T-cell (primary cell): ENCODE data around the gene GGT1. TPM values are rescaled to one million over a fixed set of nuclear protein-coding genes. Genes with fewer than 3 reads are reported as not detected.
"Not testable (repeated sequence)": the region's sequence is repeated elsewhere in the genome, so short reads cannot be mapped to it uniquely, and the experiment has no call there.

Experiments used
- ATAC-seq, 4 experiments: fragments of 200-7000 bp in 3 of 4; fragments of 150-1000 bp in 1 of 4; cut with Tn5 transposase; replicated peaks in 1 of 4; 1 replicate in 3 of 4; 2 replicates in 1 of 4; pipeline ENCODE4 v1.10.0; 2021; ENCODE audit warnings: moderate library complexity in 3 of 4, mild to moderate bottlenecking in 2 of 4, moderate number of reproducible peaks in 1 of 4
- CTCF ChIA-PET, 2 donors: fragments of 300-600 bp; sonication (Branson Sonifier 250); formaldehyde crosslinking; loops; one replicate each; lab custom pipeline; 2022; ENCODE audit warnings: antibody characterized with exemption in 2 of 2; lab: Charles Lee
- POLR2A ChIA-PET, 2 donors: fragments of 300-600 bp; sonication (Branson Sonifier 250); formaldehyde crosslinking; loops; one replicate each; lab custom pipeline; 2022; ENCODE audit warnings: antibody characterized with exemption in 2 of 2; lab: Charles Lee
- DNase-seq, 35 experiments: peaks; one replicate each; pipeline versions ENCODE4 v3.0.0 to v3.0.0-alpha.2; 2013 to 2023
- H3K27ac ChIP-seq: one replicate; pipeline ENCODE4 v1.5.1; 2013; ENCODE audit warnings: low read length
- H3K27me3 ChIP-seq, 2 experiments: replicated peaks in 1 of 2; 1 replicate in 1 of 2; 2 replicates in 1 of 2; pipeline versions ENCODE4 v1.6.1 to v1.7.0; 2013; ENCODE audit warnings: low read length in 1 of 2, mixed read lengths in 1 of 2; ENCODE audit not compliant: control insufficient read depth in 2 of 2, insufficient read depth in 2 of 2; ENCODE audit errors: extremely low read depth in 1 of 2
- H3K36me3 ChIP-seq, 2 donors: 1 replicate in 1 of 2; 2 replicates in 1 of 2; pipeline versions ENCODE4 v1.6.1 to v1.7.0; 2013; ENCODE audit warnings: low read length in 1 of 2; ENCODE audit not compliant: control insufficient read depth in 2 of 2, insufficient read depth in 1 of 2; ENCODE audit errors: extremely low read depth in 1 of 2
- H3K4me1 ChIP-seq, 2 experiments: 1 replicate in 1 of 2; 2 replicates in 1 of 2; pipeline versions ENCODE4 v1.6.1 to v1.7.0; 2013; ENCODE audit warnings: low read length in 2 of 2, mixed read lengths in 1 of 2; ENCODE audit not compliant: insufficient read depth in 2 of 2, control insufficient read depth in 1 of 2; ENCODE audit errors: extremely low read depth in 1 of 2
- H3K4me3 ChIP-seq, 2 donors: 1 replicate in 1 of 2; 2 replicates in 1 of 2; pipeline versions ENCODE4 v1.5.1 to v1.7.0; 2013; ENCODE audit warnings: mild to moderate bottlenecking in 2 of 2, low read length in 1 of 2, moderate library complexity in 1 of 2; ENCODE audit not compliant: control insufficient read depth in 1 of 2; ENCODE audit errors: extremely low read depth in 1 of 2
- H3K9me3 ChIP-seq: 2 replicates; pipeline ENCODE4 v1.7.0; 2013
- H3K27ac Mint-ChIP-seq, 2 donors: one replicate each; pipeline ENCODE4 v1.8.0; 2020 to 2021; ENCODE audit warnings: mild to moderate bottlenecking in 2 of 2, mixed read lengths in 2 of 2
- H3K27me3 Mint-ChIP-seq, 2 donors: one replicate each; pipeline ENCODE4 v1.8.0; 2021 to 2022; ENCODE audit warnings: mixed read lengths in 2 of 2
- H3K36me3 Mint-ChIP-seq: one replicate; pipeline ENCODE4 v1.8.0; 2021; ENCODE audit warnings: mixed read lengths
- H3K4me1 Mint-ChIP-seq, 3 donors: one replicate each; pipeline ENCODE4 v1.8.0; 2020 to 2022; ENCODE audit warnings: mixed read lengths in 3 of 3, mild to moderate bottlenecking in 1 of 3
- H3K4me3 Mint-ChIP-seq, 3 donors: one replicate each; pipeline ENCODE4 v1.8.0; 2020 to 2022; ENCODE audit warnings: mild to moderate bottlenecking in 3 of 3, mixed read lengths in 3 of 3, moderate library complexity in 3 of 3
- H3K9me3 Mint-ChIP-seq, 3 donors: one replicate each; pipeline ENCODE4 v1.8.0; 2020 to 2022; ENCODE audit warnings: mixed read lengths in 3 of 3
- WGBS: methylation state at CpG from one replicate; pipeline ENCODE4 v1.1.5; 2013; ENCODE audit warnings: missing lambda C conversion rate; ENCODE audit not compliant: insufficient coverage; 5-methylcytosine and 5-hydroxymethylcytosine counted together
- total RNA-seq, 35 experiments: library from RNA in 6 of 35; stranded (reverse) in 6 of 35; fragments of 120-200 nt in 1 of 35; gene quantifications; one replicate each; pipeline versions ENCODE4 v1.2.1 to v1.2.4 and lab custom pipeline; 2013 to 2026

The GGT1 gene
- 10 to 100 TPM; 11.8 to 30.6 (median 19.8) TPM for total RNA-seq
- total RNA-seq (2013): 10.4 TPM
- 0.16 to 1.7 (median 0.91) reads per million in 29 experiments for total RNA-seq (lab: John Stamatoyannopoulos, UW)

DNA sequence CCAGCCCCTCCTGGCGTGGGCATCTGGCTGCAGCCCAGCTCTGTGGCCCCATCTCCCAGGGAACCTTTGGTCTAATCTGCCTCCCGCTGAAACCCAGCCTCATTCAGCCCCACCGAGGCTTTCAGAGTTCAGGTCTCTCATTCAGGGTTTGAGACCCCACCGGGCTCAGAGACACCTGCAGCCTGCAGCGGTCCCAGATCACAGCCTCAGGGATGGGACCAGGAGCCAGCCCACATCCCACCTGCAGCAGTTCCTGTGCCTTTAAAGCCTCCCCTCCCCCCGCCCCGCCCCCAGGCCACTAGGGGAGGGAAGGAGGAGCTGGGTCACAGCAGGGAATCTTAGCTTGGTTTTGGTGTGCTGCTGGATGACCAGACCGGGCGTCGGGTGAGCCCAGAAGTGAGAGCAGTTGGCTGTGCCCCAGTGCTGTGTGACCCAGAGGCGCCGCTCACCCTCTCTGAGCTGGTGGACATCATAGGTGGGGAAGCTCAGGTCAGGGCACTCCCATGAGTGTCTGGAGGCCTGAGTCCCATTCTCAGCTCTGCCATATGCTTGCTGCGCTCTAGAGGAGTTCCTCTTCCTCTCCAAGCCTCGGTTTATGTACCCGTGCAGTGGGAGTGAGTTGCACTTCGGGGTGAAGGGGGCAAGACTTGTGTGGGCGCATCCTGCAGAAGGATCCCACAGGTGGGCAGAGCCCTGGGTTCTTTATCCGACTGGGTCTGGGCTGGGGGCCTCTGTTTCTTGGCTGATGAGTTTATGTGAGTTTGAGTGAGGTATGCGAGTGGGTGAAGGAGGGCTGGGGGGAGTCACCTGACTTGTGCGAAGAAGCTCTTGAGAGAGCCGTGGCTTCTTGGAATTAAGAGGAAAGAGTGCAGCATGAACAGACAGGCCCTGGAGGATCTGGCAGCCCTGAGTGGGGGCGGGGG, at the start of gene GGT1:
Gene GGT1 (plus strand): TSS at position 347 of the 923 bp plus-strand sequence. CDS start 7,889 bp downstream, outside the sequence.
- H3K36me3 ChIP-seq, H3K27ac ChIP-seq, H3K36me3 Mint-ChIP-seq, H3K9me3 Mint-ChIP-seq, DNase-seq, POLR2A ChIA-PET, CTCF ChIA-PET, H3K27me3 ChIP-seq, H3K27me3 Mint-ChIP-seq, H3K9me3 ChIP-seq, H3K4me3 ChIP-seq, ATAC-seq: not testable (repeated sequence)
- 63% methylated on average over 3 of the region's 22 CpGs for WGBS
- Mint-ChIP-seq H3K27ac (peak within 1 kb of the TSS; percentile 62 to 81), H3K4me3 (peak within 1 kb of the TSS; percentile 25 to 48 (median 39)), H3K4me1 (peaks cover 25 to 34% (median 27%) of the 10 kb centered on the region in 3 donors)
- H3K4me1 ChIP-seq: peaks cover 11 to 43% of the 10 kb centered on the region in 2 experiments

GRCh38 chr22:24553597-24554312, 49.2 kb upstream of the GGT1 start:
- Histone ChIP-seq H3K4me3 (peak overlapping the region; percentile 81 to 92), H3K9me3 (no peaks in the 10 kb centered on the region), H3K27me3 (no peaks in the 10 kb centered on the region), H3K36me3 (peaks cover 4 to 32% of the 10 kb centered on the region in 2 donors), H3K4me1 (peaks cover 19 to 54% of the 10 kb centered on the region in 2 experiments), H3K27ac (peak overlapping the region; percentile 55)
- H3K36me3 Mint-ChIP-seq: peaks cover 20% of the 10 kb centered on the region
- ChIA-PET POLR2A (no interaction called here), CTCF (no interaction called here)
- peak in 7 of 35 experiments; percentile 2 to 25 (median 4) for DNase-seq
- peak overlapping the region; percentile 93 for H3K27ac Mint-ChIP-seq
- H3K4me3 Mint-ChIP-seq: peak overlapping the region; percentile 93 to 99 (median 98)
- H3K27me3 Mint-ChIP-seq: no peaks in the 10 kb centered on the region
- WGBS: 30% methylated on average over 1 of the region's 12 CpGs
- ATAC-seq: no peak
- no peaks in the 10 kb centered on the region for H3K9me3 Mint-ChIP-seq
- peaks cover 57 to 66% (median 64%) of the 10 kb centered on the region in 3 donors for H3K4me1 Mint-ChIP-seq

GRCh38 chr22:24554313-24555164, 48.5 kb upstream of the GGT1 start, which contains the start of gene GUCD1:
Gene GUCD1, minus strand, starts transcription at chr22:24555138. Its CDS starts 147 bp downstream, at chr22:24554991.
- Mint-ChIP-seq H3K9me3 (no peaks in the 10 kb centered on the region), H3K27me3 (no peaks in the 10 kb centered on the region), H3K27ac (peak within 1 kb of the TSS; percentile 98 to 99), H3K4me3 (peak within 1 kb of the TSS; percentile 93 to 99 (median 98)), H3K36me3 (peaks cover 21% of the 10 kb centered on the region), H3K4me1 (peaks cover 65 to 74% (median 70%) of the 10 kb centered on the region in 3 donors)
- ChIA-PET CTCF (interaction anchor here in 1 of 2 donors (0.6 kb wide), 1 partner anchor 612 kb away, joined by 3 read pairs; no protein-coding TSS in a partner anchor), POLR2A (interaction anchor here in 1 of 2 donors (0.5 kb wide), 1 partner anchor 278 kb away, joined by 4 read pairs; no protein-coding TSS in a partner anchor)
- Histone ChIP-seq H3K36me3 (peaks cover 4 to 34% of the 10 kb centered on the region in 2 donors), H3K9me3 (no peaks in the 10 kb centered on the region), H3K27ac (peak within 1 kb of the TSS; percentile 87), H3K27me3 (no peaks in the 10 kb centered on the region), H3K4me1 (peaks cover 19 to 58% of the 10 kb centered on the region in 2 experiments), H3K4me3 (peak within 1 kb of the TSS; percentile 87 to 92)
- 0% methylated on average over 61 of the region's 64 CpGs for WGBS
- ATAC-seq (no peak), DNase-seq (peak in 21 of 35 experiments; percentile 2 to 41 (median 10))

DNA sequence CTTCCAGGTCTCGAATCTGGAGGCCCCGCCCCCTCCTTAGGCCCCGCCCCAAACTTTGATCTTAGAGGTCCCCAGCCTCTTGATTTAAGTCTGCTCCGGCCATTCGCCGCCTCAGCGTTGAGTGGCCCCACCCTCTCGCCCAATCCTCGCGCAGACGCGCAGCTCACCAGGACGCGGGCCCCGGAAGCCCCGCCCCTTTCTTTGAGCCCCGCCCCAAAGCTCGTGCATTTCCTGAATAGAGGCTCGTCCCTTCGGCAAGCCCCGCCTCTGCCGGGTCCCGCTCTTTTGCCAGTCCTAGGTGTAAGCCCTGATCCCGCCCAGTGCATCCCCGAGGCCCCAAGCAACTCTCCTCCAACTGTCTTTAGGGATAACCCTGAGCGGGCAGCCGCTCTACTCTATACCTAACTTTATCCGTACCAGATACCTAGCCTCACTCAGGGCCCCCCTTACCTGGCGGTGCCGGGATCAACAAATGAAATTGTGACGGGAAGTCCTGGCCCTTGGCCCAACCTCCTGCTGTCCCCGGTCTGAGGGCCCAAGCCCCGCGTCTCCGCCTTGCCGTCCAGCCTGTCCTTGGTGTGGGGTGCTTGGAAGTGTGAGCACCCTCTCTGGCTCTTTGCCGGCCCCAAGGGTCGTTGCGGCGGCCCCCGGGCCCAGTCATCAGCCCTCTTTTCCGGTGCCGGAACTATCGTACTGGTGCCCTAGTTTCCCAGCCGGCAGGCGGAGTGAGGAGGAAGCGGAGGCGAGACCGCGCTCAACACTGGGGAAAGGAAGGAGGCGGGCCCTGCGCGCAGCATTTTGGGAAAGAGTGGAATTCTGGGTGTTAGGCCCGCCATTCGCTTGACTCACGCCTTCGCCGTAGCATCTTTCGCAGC, 47.6 kb upstream of the GGT1 start, which contains the start of gene SNRPD3:
Gene SNRPD3 (plus strand): TSS at position 835 of the 875 bp plus-strand sequence. CDS start 1,676 bp downstream, outside the sequence.
- Mint-ChIP-seq H3K36me3 (peaks cover 20% of the 10 kb centered on the region), H3K4me3 (peak within 1 kb of the TSS; percentile 93 to 99 (median 98)), H3K9me3 (no peaks in the 10 kb centered on the region), H3K4me1 (peaks cover 65 to 73% (median 72%) of the 10 kb centered on the region in 3 donors), H3K27me3 (no peaks in the 10 kb centered on the region), H3K27ac (peak within 1 kb of the TSS; percentile 98 to 99)
- POLR2A ChIA-PET: interaction anchor here (0.5 to 0.7 kb wide), 3 partner anchors 40 to 433 kb away, joined by 3 to 4 read pairs (median 3); no protein-coding TSS in a partner anchor
- CTCF ChIA-PET: interaction anchor here (0.6 to 0.7 kb wide), 4 partner anchors 235 to 736 kb away, joined by 3 to 8 read pairs (median 5); no protein-coding TSS in a partner anchor
- H3K27ac ChIP-seq: peak within 1 kb of the TSS; percentile 87
- peaks cover 19 to 55% of the 10 kb centered on the region in 2 experiments for H3K4me1 ChIP-seq
- H3K4me3 ChIP-seq: peak within 1 kb of the TSS; percentile 87 to 92
- no peaks in the 10 kb centered on the region for H3K27me3 ChIP-seq
- peak; percentile 82 to 89 (median 84) for ATAC-seq
- peaks cover 4 to 35% of the 10 kb centered on the region in 2 donors for H3K36me3 ChIP-seq
- no peaks in the 10 kb centered on the region for H3K9me3 ChIP-seq
- under 1% methylated on average over 59 of the region's 59 CpGs for WGBS
- DNase-seq: peak; percentile 95 to 100 (median 100)

DNA sequence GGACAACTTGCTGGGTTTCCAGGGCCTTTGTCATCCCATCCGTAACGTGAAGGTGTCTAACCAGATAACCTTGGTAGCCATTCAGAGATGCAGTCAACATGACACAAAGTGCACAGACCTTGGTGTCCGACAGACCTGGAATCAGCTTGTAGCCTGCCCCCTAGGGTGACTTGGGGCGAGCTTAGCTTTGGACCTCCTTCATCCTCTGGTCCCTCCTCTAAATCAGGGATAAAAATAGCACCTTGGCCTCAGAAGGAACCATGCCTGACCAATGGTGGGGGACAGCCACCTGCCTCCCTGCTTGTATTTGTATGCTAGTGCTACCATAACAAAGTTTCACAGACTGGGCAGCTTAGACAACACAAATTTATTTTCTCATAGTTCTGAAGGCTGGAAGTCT, 43.5 kb upstream of the GGT1 start:
- ChIA-PET CTCF (no interaction called here), POLR2A (interaction anchor here in 1 of 2 donors (0.7 kb wide), 1 partner anchor 14 kb away, joined by 4 read pairs; no protein-coding TSS in a partner anchor)
- Mint-ChIP-seq H3K4me3 (no peak overlapping the region), H3K27me3 (no peaks in the 10 kb centered on the region), H3K9me3 (no peaks in the 10 kb centered on the region), H3K4me1 (peaks cover 67 to 72% (median 71%) of the 10 kb centered on the region in 3 donors), H3K36me3 (peaks cover 22% of the 10 kb centered on the region), H3K27ac (no peak overlapping the region)
- Histone ChIP-seq H3K4me1 (peaks cover 14 to 46% of the 10 kb centered on the region in 2 experiments), H3K9me3 (no peaks in the 10 kb centered on the region), H3K4me3 (no peak overlapping the region), H3K27me3 (no peaks in the 10 kb centered on the region), H3K27ac (no peak overlapping the region), H3K36me3 (peaks cover 12 to 51% of the 10 kb centered on the region in 2 donors)
- DNase-seq (no peak), ATAC-seq (no peak)
- WGBS: 80% methylated on average over 4 of the region's 4 CpGs
